IMR-90 (cell line): Measurements from ENCODE around the gene POLRMT. TPM values are rescaled to one million over a fixed set of nuclear protein-coding genes. Genes with fewer than 3 reads are reported as not detected.

Experiments used
- ATAC-seq: fragments of 200-7000 bp; cut with Tn5 transposase; 2 replicates; pipeline ENCODE4 v1.9.1; 2020; ENCODE audit warnings: low read depth, mild to moderate bottlenecking, moderate library complexity
- BruUV-seq: library from RNA; stranded (reverse); fragments of 400-500 nt; replicated peaks from 2 replicates; lab custom pipeline; 2021; lab: Mats Ljungman, UMichigan
- CTCF ChIA-PET: fragments of 300-600 bp; formaldehyde crosslinking; extraction: SDS; loops from one replicate; lab custom pipeline; 2021; ENCODE audit warnings: antibody characterized with exemption; lab: Yijun Ruan, JAX
- POLR2A ChIA-PET: fragments of 300-600 bp; sonication (Branson Sonifier 250); formaldehyde crosslinking; loops from one replicate; lab custom pipeline; 2022; ENCODE audit warnings: antibody characterized with exemption; ENCODE audit not compliant: unreplicated experiment; lab: Charles Lee
- DNase-seq: peaks from one replicate; pipeline ENCODE4 v3.0.0; 2013
- H2AFZ ChIP-seq: replicated peaks from 2 replicates; pipeline ENCODE3; 2013; ENCODE audit warnings: low read length, mild to moderate bottlenecking; ENCODE audit not compliant: poor library complexity
- H2AK5ac ChIP-seq: 2 replicates; pipeline ENCODE4 v1.6.1; 2013; ENCODE audit warnings: low read depth, low read length, inconsistent platforms
- H2AK9ac ChIP-seq: replicated peaks from 2 replicates; pipeline ENCODE3; 2013; ENCODE audit warnings: mild to moderate bottlenecking, low read depth, low read length, moderate library complexity; ENCODE audit not compliant: poor library complexity
- H2BK120ac ChIP-seq: 2 replicates; pipeline ENCODE4 v1.6.1; 2013; ENCODE audit warnings: low read depth, low read length, inconsistent platforms
- H2BK15ac ChIP-seq: 3 replicates; pipeline ENCODE4 v1.6.1; 2013; ENCODE audit warnings: low read depth, low read length, inconsistent platforms
- H2BK20ac ChIP-seq: 2 replicates; pipeline ENCODE4 v1.6.1; 2013; ENCODE audit warnings: low read depth, mild to moderate bottlenecking, inconsistent platforms, low read length, moderate library complexity
- H2BK5ac ChIP-seq: 2 replicates; pipeline ENCODE4 v1.6.1; 2013; ENCODE audit warnings: mild to moderate bottlenecking, low read depth, low read length, inconsistent platforms; ENCODE audit not compliant: poor library complexity, severe bottlenecking
- H3K14ac ChIP-seq: replicated peaks from 2 replicates; pipeline ENCODE4 v1.6.1; 2013; ENCODE audit warnings: low read depth, low read length, inconsistent platforms
- H3K18ac ChIP-seq: 2 replicates; pipeline ENCODE4 v1.6.1; 2013; ENCODE audit warnings: low read depth, low read length, control low read depth
- H3K23ac ChIP-seq: 2 replicates; pipeline ENCODE4 v1.6.1; 2013; ENCODE audit warnings: low read depth, low read length, inconsistent platforms
- H3K27ac ChIP-seq: 2 replicates; pipeline ENCODE4 v1.5.1; 2013; ENCODE audit warnings: mild to moderate bottlenecking, control low read depth, low read length; ENCODE audit not compliant: insufficient read depth
- H3K27me3 ChIP-seq: 2 replicates; pipeline ENCODE4 v1.6.1; 2013; ENCODE audit warnings: low read length; ENCODE audit not compliant: control insufficient read depth, insufficient read depth
- H3K36me3 ChIP-seq: 2 replicates; pipeline ENCODE4 v1.6.1; 2013; ENCODE audit warnings: low read length, mixed read lengths; ENCODE audit not compliant: control insufficient read depth, insufficient read depth
- H3K4ac ChIP-seq: 2 replicates; pipeline ENCODE4 v1.6.1; 2013; ENCODE audit warnings: low read depth, low read length, inconsistent platforms
- H3K4me1 ChIP-seq: 2 replicates; pipeline ENCODE4 v1.6.1; 2013; ENCODE audit warnings: low read length, mixed read lengths; ENCODE audit not compliant: control insufficient read depth, insufficient read depth
- H3K4me2 ChIP-seq: 2 replicates; pipeline ENCODE4 v1.6.1; 2013; ENCODE audit warnings: low read depth, mild to moderate bottlenecking, control low read depth, low read length, moderate library complexity
- H3K4me3 ChIP-seq: 2 replicates; pipeline ENCODE4 v1.5.1; 2013; ENCODE audit warnings: low read depth, mild to moderate bottlenecking, control low read depth, low read length, moderate library complexity; ENCODE audit not compliant: insufficient read depth
- H3K56ac ChIP-seq: 2 replicates; pipeline ENCODE4 v1.6.1; 2013; ENCODE audit warnings: low read length, inconsistent platforms; ENCODE audit not compliant: insufficient read depth; ENCODE audit errors: extremely low read depth
- H3K79me1 ChIP-seq, 2 experiments: 2 replicates each; pipeline ENCODE4 v1.6.1; 2013; ENCODE audit warnings: low read length in 2 of 2, inconsistent platforms in 1 of 2, low read depth in 1 of 2
- H3K9ac ChIP-seq: 2 replicates; pipeline ENCODE4 v1.6.1; 2013; ENCODE audit warnings: low read depth, low read length, control low read depth
- H3K9me1 ChIP-seq: 2 replicates; pipeline ENCODE4 v1.6.1; 2013; ENCODE audit warnings: low read length, inconsistent platforms; ENCODE audit not compliant: insufficient read depth
- H3K9me3 ChIP-seq: 2 replicates; pipeline ENCODE4 v1.6.1; 2013; ENCODE audit warnings: low read length; ENCODE audit not compliant: control insufficient read depth, insufficient read depth
- H4K20me1 ChIP-seq: 2 replicates; pipeline ENCODE4 v1.6.1; 2013; ENCODE audit warnings: low read length, inconsistent platforms; ENCODE audit not compliant: insufficient read depth
- H4K5ac ChIP-seq: 2 replicates; pipeline ENCODE4 v1.6.1; 2013; ENCODE audit warnings: mild to moderate bottlenecking, low read depth, low read length, control low read depth
- H4K8ac ChIP-seq, 2 experiments: 2 replicates each; pipeline ENCODE4 v1.6.1; 2013; ENCODE audit warnings: low read depth in 2 of 2, low read length in 2 of 2, control low read depth in 1 of 2, inconsistent platforms in 1 of 2
- H4K91ac ChIP-seq: 2 replicates; pipeline ENCODE4 v1.6.1; 2013; ENCODE audit warnings: low read depth, low read length, inconsistent platforms; ENCODE audit not compliant: insufficient read depth
- CEBPB ChIP-seq: IDR thresholded peaks from 2 replicates; pipeline ENCODE4 v1.6.1; 2012; ENCODE audit warnings: low read depth, low read length, improper control_type of control experiment
- CTCF ChIP-seq: conservative IDR thresholded peaks from 2 replicates; pipeline ENCODE4 v1.5.1; 2012; ENCODE audit warnings: mild to moderate bottlenecking, low read depth, low read length, improper control_type of control experiment
- WGBS, 2 experiments: methylation state at CpG; one replicate each; pipeline versions ENCODE4 v1.1.5 to v1.1.7; 2013; ENCODE audit warnings: missing lambda C conversion rate in 2 of 2; ENCODE audit not compliant: insufficient read length in 1 of 2; ENCODE audit errors: extremely low coverage in 2 of 2; 5-methylcytosine and 5-hydroxymethylcytosine counted together
- dilution Hi-C: fragments of 300-500 bp; cut with HindIII; formaldehyde crosslinking; loops from one replicate; pipeline ENCODE4 v1.14.3; 2018; ENCODE audit warnings: low sequenced_read_pairs; ENCODE audit not compliant: unreplicated experiment
- in situ Hi-C: fragments of 300-500 bp; cut with MboI; formaldehyde crosslinking; loops from 3 replicates; pipeline ENCODE4 v1.14.3; 2019; ENCODE audit warnings: low sequenced_read_pairs, inconsistent platforms, mixed read lengths
- intact Hi-C: fragments of 100-400 bp; cut with micrococcal nuclease; formaldehyde crosslinking; loops from 2 replicates; pipeline ENCODE4 v1.10.0; 2022
- polyA plus RNA-seq, 3 experiments: library from polyadenylated mRNA; depleted of rRNA; stranded (reverse); fragments of >200 nt; gene quantifications; 2 replicates each; pipeline ENCODE4 v1.2.3, GENCODE V29; 2012; ENCODE audit warnings: low replicate concordance in 1 of 3
- total RNA-seq: library from RNA; depleted of rRNA; stranded (reverse); fragments of >200 nt; gene quantifications from 2 replicates; pipeline ENCODE4 v1.2.3, GENCODE V29; 2012

The POLRMT gene
- total and polyA plus RNA-seq, 2 of the 4 experiments (the other 2 are of a cell fraction) = 9.9 to 29.6 TPM

DNA sequence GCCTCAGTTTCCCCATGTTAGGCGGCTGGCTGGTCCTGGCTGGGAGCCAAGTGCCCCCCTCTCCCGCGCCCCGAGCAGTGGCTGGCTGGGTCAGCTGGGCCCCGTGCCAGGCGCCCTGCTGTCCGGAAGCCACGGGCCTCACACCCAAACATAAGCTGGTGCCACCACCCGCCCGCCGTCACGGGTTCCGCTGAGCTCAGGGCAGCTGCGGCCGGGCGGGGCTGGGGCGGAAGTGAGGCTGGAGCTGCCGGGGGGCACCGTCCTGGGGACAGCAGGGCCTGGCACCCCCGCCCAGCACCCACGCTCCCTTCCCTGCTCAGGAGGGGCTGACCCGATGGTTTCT lies 24.4 kb downstream of the POLRMT start:
- H2BK20ac ChIP-seq = no peak overlapping the region
- TF ChIP-seq CEBPB (no peak), CTCF (no peak)
- no peak overlapping the region for H4K8ac ChIP-seq
- no peak overlapping the region for H4K91ac ChIP-seq
- peaks cover 10% of the 10 kb centered on the region for H3K4me1 ChIP-seq
- no peak overlapping the region for H2BK15ac ChIP-seq
- no peak overlapping the region for H2BK5ac ChIP-seq
- BruUV-seq = no TSS peak
- no peak overlapping the region for H2AK9ac ChIP-seq
- H3K27me3 ChIP-seq = no peaks in the 10 kb centered on the region; the same call in 1 of the 2 replicates
- H3K4ac ChIP-seq = no peak overlapping the region
- no peak overlapping the region for H2BK120ac ChIP-seq
- intact Hi-C loops (no loop called here), dilution Hi-C loops (no loop called here), in situ Hi-C loops (no loop called here)
- ChIA-PET CTCF (no interaction called here), POLR2A (no interaction called here)
- H3K18ac ChIP-seq = no peak overlapping the region
- H3K14ac ChIP-seq = no peak overlapping the region
- WGBS, 2 experiments = 45% methylated on average over 4 of the region's 22 CpGs; no CpG with 5 or more reads in 1 of the 2 experiments
- H3K23ac ChIP-seq = no peak overlapping the region
- ATAC-seq = no peak
- no peak overlapping the region for H3K4me3 ChIP-seq
- DNase-seq = no peak
- H3K9me3 ChIP-seq = no peaks in the 10 kb centered on the region
- no peak overlapping the region for H3K9ac ChIP-seq
- H4K5ac ChIP-seq = no peak overlapping the region
- H3K9me1 ChIP-seq = peaks cover 7% of the 10 kb centered on the region
- H4K20me1 ChIP-seq = peaks cover 12% of the 10 kb centered on the region
- no peaks in the 10 kb centered on the region for H3K36me3 ChIP-seq
- H3K79me1 ChIP-seq = no peaks in the 10 kb centered on the region
- no peak overlapping the region for H2AK5ac ChIP-seq
- H3K56ac ChIP-seq = no peak overlapping the region
- no peak overlapping the region for H3K4me2 ChIP-seq
- no peak overlapping the region for H3K27ac ChIP-seq
- H2AFZ ChIP-seq = no peak overlapping the region
